Neural cell (in vitro differentiated cells): ENCODE data around the gene GALNT16.

Source experiments
- CTCF ChIP-seq: fragments of 450-650 bp; IDR thresholded peaks from 2 replicates; pipeline ENCODE4 v1.5.1; 2014; ENCODE audit warnings: antibody characterized with exemption, mild to moderate bottlenecking, moderate library complexity; ENCODE audit not compliant: poor library complexity, severe bottlenecking
- MXI1 ChIP-seq: fragments of 450-650 bp; conservative IDR thresholded peaks from 2 replicates; pipeline ENCODE4 v1.6.1; 2014; ENCODE audit warnings: antibody characterized with exemption, mild to moderate bottlenecking; ENCODE audit not compliant: poor library complexity, severe bottlenecking
- POLR2AphosphoS5 ChIP-seq: IDR thresholded peaks from 2 replicates; pipeline ENCODE4 v1.6.1; 2012
- RAD21 ChIP-seq: fragments of 450-650 bp; conservative IDR thresholded peaks from 2 replicates; pipeline ENCODE4 v1.6.1; 2014; ENCODE audit warnings: antibody characterized with exemption, mild to moderate bottlenecking, moderate library complexity

GRCh38 chr14:69400154-69400553 is 140.2 kb downstream of the GALNT16 start:
- no peak for TF ChIP-seq RAD21
- no peak for TF ChIP-seq POLR2AphosphoS5
- no peak for TF ChIP-seq CTCF
- no peak for TF ChIP-seq MXI1
